ENCODE results near the gene LRRC47.

LRRC47 gene

GRCh38 chr1:3733094-3733882 is 63.0 kb downstream of the LRRC47 start:
- TF ChIP-seq CTCF (IDR thresholded peaks at IDR 0.05; ENCODE audit: low read depth, low read length) = no peak
- H3K4me3 ChIP-seq (ENCODE audit: low read depth, low read length) = no peak overlapping the region

- TF ChIP-seq CTCF (IDR thresholded peaks at IDR 0.05; ENCODE audit: low read depth, low read length) = no peak
- H3K4me3 ChIP-seq (ENCODE audit: low read depth, low read length) = no peak overlapping the region
Observed at GRCh38 chr1:3732434-3733093, 63.7 kb downstream of the LRRC47 start.

GRCh38 chr1:3731583-3732433 is 64.5 kb downstream of the LRRC47 start:
- H3K4me3 ChIP-seq (ENCODE audit: low read depth, low read length) = no peak overlapping the region
- no peak for TF ChIP-seq CTCF (IDR thresholded peaks at IDR 0.05; ENCODE audit: low read depth, low read length)

GRCh38 chr1:3730543-3731247 is 65.6 kb downstream of the LRRC47 start:
- TF ChIP-seq CTCF (IDR thresholded peaks at IDR 0.05; ENCODE audit: low read depth, low read length) = no peak
- H3K4me3 ChIP-seq (ENCODE audit: low read depth, low read length) = no peak overlapping the region

GRCh38 chr1:3729594-3730542 is 66.4 kb downstream of the LRRC47 start:
- H3K4me3 ChIP-seq (ENCODE audit: low read depth, low read length) = no peak overlapping the region
- no peak for TF ChIP-seq CTCF (IDR thresholded peaks at IDR 0.05; ENCODE audit: low read depth, low read length)

Measured in WI38 (cell line).